H9 (cell line): ENCODE measurements around the gene SKIL. TPM values are rescaled to one million over a fixed set of nuclear protein-coding genes. Genes with fewer than 3 reads are reported as not detected.

Experiments
- DNase-seq: peaks from one replicate; pipeline ENCODE4 v3.0.0-alpha.2; 2017
- H2AFZ ChIP-seq: one replicate; pipeline ENCODE4 v1.6.1; 2013; ENCODE audit warnings: mild to moderate bottlenecking, low read length, control low read depth, moderate library complexity
- H2AK5ac ChIP-seq: 2 replicates; pipeline ENCODE4 v1.6.1; 2013; ENCODE audit warnings: low read length, control low read depth, mixed read lengths; ENCODE audit not compliant: insufficient read length
- H2BK120ac ChIP-seq: one replicate; pipeline ENCODE4 v1.6.1; 2013; ENCODE audit warnings: low read depth, mild to moderate bottlenecking, low read length, control low read depth, inconsistent platforms; ENCODE audit not compliant: poor library complexity, severe bottlenecking
- H2BK12ac ChIP-seq: 2 replicates; pipeline ENCODE4 v1.6.1; 2013; ENCODE audit warnings: low read length, control low read depth, mixed read lengths, low read depth; ENCODE audit not compliant: insufficient read length
- H2BK15ac ChIP-seq: 2 replicates; pipeline ENCODE4 v1.6.1; 2013; ENCODE audit warnings: low read depth, low read length, control low read depth
- H2BK20ac ChIP-seq: one replicate; pipeline ENCODE4 v1.6.1; 2013; ENCODE audit warnings: low read depth, mild to moderate bottlenecking, low read length, control low read depth, inconsistent platforms; ENCODE audit not compliant: poor library complexity, severe bottlenecking
- H2BK5ac ChIP-seq: 2 replicates; pipeline ENCODE4 v1.6.1; 2013; ENCODE audit warnings: low read length, control low read depth, mixed read lengths; ENCODE audit not compliant: insufficient read length
- H3K14ac ChIP-seq: 2 replicates; pipeline ENCODE4 v1.6.1; 2013; ENCODE audit warnings: low read length, control low read depth; ENCODE audit not compliant: insufficient read depth
- H3K18ac ChIP-seq: 2 replicates; pipeline ENCODE4 v1.6.1; 2013; ENCODE audit warnings: low read depth, mild to moderate bottlenecking, mixed read lengths, low read length, control low read depth; ENCODE audit not compliant: insufficient read length
- H3K23ac ChIP-seq: 2 replicates; pipeline ENCODE4 v1.6.1; 2013; ENCODE audit warnings: low read length, control low read depth, mixed read lengths, low read depth; ENCODE audit not compliant: insufficient read length
- H3K23me2 ChIP-seq: 2 replicates; pipeline ENCODE4 v1.6.1; 2013; ENCODE audit warnings: low read depth, mild to moderate bottlenecking, mixed read lengths, low read length, control low read depth; ENCODE audit not compliant: insufficient read length, poor library complexity, severe bottlenecking
- H3K27ac ChIP-seq: 2 replicates; pipeline ENCODE4 v1.5.1; 2013; ENCODE audit warnings: low read length, control low read depth, mixed read lengths, low read depth; ENCODE audit not compliant: insufficient read length
- H3K27me3 ChIP-seq: 2 replicates; pipeline ENCODE4 v1.6.1; 2013; ENCODE audit warnings: low read length, control low read depth, inconsistent platforms; ENCODE audit not compliant: insufficient read depth
- H3K4ac ChIP-seq: 2 replicates; pipeline ENCODE4 v1.6.1; 2013; ENCODE audit warnings: low read depth, mild to moderate bottlenecking, control low read depth, inconsistent platforms, low read length, moderate library complexity
- H3K4me1 ChIP-seq: 2 replicates; pipeline ENCODE4 v1.6.1; 2013; ENCODE audit warnings: low read length, control low read depth, inconsistent platforms; ENCODE audit not compliant: insufficient read depth
- H3K4me2 ChIP-seq: 2 replicates; pipeline ENCODE4 v1.6.1; 2013; ENCODE audit warnings: low read length, control low read depth, mixed read lengths; ENCODE audit not compliant: insufficient read length, insufficient read depth
- H3K56ac ChIP-seq: 2 replicates; pipeline ENCODE4 v1.6.1; 2013; ENCODE audit warnings: low read depth, mild to moderate bottlenecking, mixed read lengths, low read length, control low read depth; ENCODE audit not compliant: insufficient read length
- H3K79me1 ChIP-seq: 2 replicates; pipeline ENCODE4 v1.6.1; 2013; ENCODE audit warnings: low read depth, mild to moderate bottlenecking, moderate library complexity, low read length, control low read depth, inconsistent platforms; ENCODE audit not compliant: insufficient read depth, poor library complexity, severe bottlenecking
- H3K79me2 ChIP-seq: 2 replicates; pipeline ENCODE4 v1.6.1; 2013; ENCODE audit warnings: low read length, control low read depth, inconsistent platforms; ENCODE audit not compliant: insufficient read depth
- H3K9ac ChIP-seq: 2 replicates; pipeline ENCODE4 v1.6.1; 2013; ENCODE audit warnings: low read length, control low read depth, mixed read lengths; ENCODE audit not compliant: insufficient read length; ENCODE audit errors: extremely low read depth
- H3K9me3 ChIP-seq: one replicate; pipeline ENCODE4 v1.6.1; 2013; ENCODE audit warnings: low read depth, low read length, inconsistent platforms; ENCODE audit not compliant: control insufficient read depth
- H3T11ph ChIP-seq: one replicate; pipeline ENCODE4 v1.6.1; 2013; ENCODE audit warnings: mild to moderate bottlenecking, low read length, control low read depth, inconsistent platforms
- H4K20me1 ChIP-seq: one replicate; pipeline ENCODE4 v1.6.1; 2013; ENCODE audit not compliant: control insufficient read depth, insufficient read length, insufficient read depth
- H4K5ac ChIP-seq: 2 replicates; pipeline ENCODE4 v1.6.1; 2013; ENCODE audit warnings: low read depth, mild to moderate bottlenecking, mixed read lengths, low read length, control low read depth; ENCODE audit not compliant: insufficient read length
- H4K8ac ChIP-seq: replicated peaks from 2 replicates; pipeline ENCODE4 v1.6.1; 2013; ENCODE audit warnings: low read length, control low read depth, mixed read lengths, low read depth; ENCODE audit not compliant: insufficient read length
- H4K91ac ChIP-seq: 2 replicates; pipeline ENCODE4 v1.6.1; 2013; ENCODE audit warnings: low read depth, mild to moderate bottlenecking, moderate library complexity, mixed read lengths, low read length, control low read depth; ENCODE audit not compliant: insufficient read length
- H3K27ac Mint-ChIP-seq, 3 experiments: 2 replicates in 2 of 3; 3 replicates in 1 of 3; pipeline ENCODE4 v1.8.0; 2020 to 2021; ENCODE audit warnings: mixed read lengths in 3 of 3, mild to moderate bottlenecking in 1 of 3, moderate library complexity in 1 of 3
- H3K27me3 Mint-ChIP-seq: 2 replicates; pipeline ENCODE4 v1.8.0; 2021; ENCODE audit warnings: low read depth, mild to moderate bottlenecking, moderate library complexity, mixed read lengths
- H3K36me3 Mint-ChIP-seq, 3 experiments: 2 replicates in 2 of 3; 3 replicates in 1 of 3; pipeline ENCODE4 v1.8.0; 2020 to 2021; ENCODE audit warnings: low read depth in 3 of 3, mixed read lengths in 3 of 3; ENCODE audit not compliant: insufficient read depth in 1 of 3
- H3K4me1 Mint-ChIP-seq, 2 experiments: 2 replicates each; pipeline ENCODE4 v1.8.0; 2020; ENCODE audit warnings: mixed read lengths in 2 of 2
- H3K4me3 Mint-ChIP-seq, 2 experiments: 2 replicates in 1 of 2; 3 replicates in 1 of 2; pipeline ENCODE4 v1.8.0; 2020 to 2021; ENCODE audit warnings: mild to moderate bottlenecking in 2 of 2, mixed read lengths in 2 of 2, moderate library complexity in 1 of 2
- H3K9me3 Mint-ChIP-seq, 2 experiments: 2 replicates in 1 of 2; 3 replicates in 1 of 2; pipeline ENCODE4 v1.8.0; 2020; ENCODE audit warnings: mild to moderate bottlenecking in 2 of 2, mixed read lengths in 2 of 2, moderate library complexity in 1 of 2
- WGBS: extraction: QIAGEN DNeasy Blood & Tissue Kit; methylation state at CpG from one replicate; pipeline ENCODE4 v1.1.7; 2013; ENCODE audit warnings: missing lambda C conversion rate, low lambda C conversion rate, mixed read lengths; ENCODE audit not compliant: insufficient read length; ENCODE audit errors: extremely low coverage; 5-methylcytosine and 5-hydroxymethylcytosine counted together
- total RNA-seq: library from RNA; stranded (reverse); gene quantifications from 2 replicates; pipeline ENCODE4 v1.2.1, GENCODE V29; 2021
- TF ChIP-seq, protein P1 (sequence below): fragments of 200-600 bp; sonication (generic); conservative IDR thresholded peaks from 3 replicates; pipeline ENCODE4 v1.8.0; 2021; ENCODE audit warnings: antibody characterized with exemption, mild to moderate bottlenecking

The SKIL gene
- total RNA-seq, 1 experiment from 2014 or later, result 170 TPM

DNA sequence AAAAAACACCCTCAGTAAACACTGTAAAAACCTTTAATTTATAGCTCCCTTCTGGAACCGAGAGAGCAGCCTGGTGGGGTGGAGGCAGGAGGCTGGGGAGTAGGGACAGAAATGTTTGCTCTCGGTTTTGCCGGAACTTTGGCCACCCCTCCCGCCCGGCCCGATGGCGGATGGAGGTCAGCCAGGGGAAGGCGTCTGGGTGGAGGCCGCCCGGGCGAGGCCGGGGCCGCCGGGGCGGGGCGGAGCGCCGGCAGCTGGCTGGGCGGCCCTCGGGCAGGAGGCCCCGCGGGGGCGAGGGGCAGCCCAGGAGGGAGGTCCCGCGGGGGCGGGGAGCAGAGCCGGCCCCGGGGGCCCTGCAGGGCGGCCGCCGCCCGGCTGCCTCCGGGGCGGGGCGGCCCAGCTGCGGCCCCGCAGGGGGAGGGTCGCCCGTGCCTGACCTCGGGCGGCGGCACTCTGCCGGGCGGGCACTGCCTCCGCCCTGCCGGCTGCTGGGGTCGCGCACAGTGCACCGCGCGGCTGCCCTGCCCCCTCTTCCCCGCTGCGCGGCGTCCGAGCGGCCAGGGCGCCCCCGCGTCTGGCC lies 829 bp upstream of the SKIL start:
- Histone ChIP-seq H3K18ac (peak overlapping the region; percentile 43), H3K23me2 (peaks cover 9% of the 10 kb centered on the region), H2AK5ac (no peak overlapping the region), H3K4me1 (peaks cover 4% of the 10 kb centered on the region; the same call in 1 of the 2 replicates), H3K79me2 (peaks cover 31% of the 10 kb centered on the region), H3K9me3 (no peaks in the 10 kb centered on the region), H4K5ac (no peak overlapping the region), H3K27ac (peak overlapping the region; percentile 88), H3K4me2 (peak overlapping the region; percentile 89), H3K56ac (no peak overlapping the region), H4K91ac (no peak overlapping the region), H2BK120ac (no peak overlapping the region), H3K23ac (no peak overlapping the region), H3K27me3 (no peaks in the 10 kb centered on the region), H3K14ac (peak overlapping the region; percentile 16; the same call in 1 of the 2 replicates), H4K8ac (no peak overlapping the region), H3K4ac (no peak overlapping the region), H2BK12ac (no peak overlapping the region), H3K79me1 (no peaks in the 10 kb centered on the region), H2BK5ac (no peak overlapping the region), H2BK20ac (no peak overlapping the region), H3T11ph (no peak overlapping the region), H3K9ac (peak overlapping the region; percentile 28), H4K20me1 (no peaks in the 10 kb centered on the region), H2BK15ac (no peak overlapping the region), H2AFZ (no peak overlapping the region)
- no CpG with 5 or more reads among the region's 60 CpGs for WGBS
- H3K4me1 Mint-ChIP-seq, result peaks cover 53 to 63% of the 10 kb centered on the region in 2 experiments
- peak overlapping the region; percentile 69 to 82 for H3K4me3 Mint-ChIP-seq
- TF ChIP-seq, protein P1, sequence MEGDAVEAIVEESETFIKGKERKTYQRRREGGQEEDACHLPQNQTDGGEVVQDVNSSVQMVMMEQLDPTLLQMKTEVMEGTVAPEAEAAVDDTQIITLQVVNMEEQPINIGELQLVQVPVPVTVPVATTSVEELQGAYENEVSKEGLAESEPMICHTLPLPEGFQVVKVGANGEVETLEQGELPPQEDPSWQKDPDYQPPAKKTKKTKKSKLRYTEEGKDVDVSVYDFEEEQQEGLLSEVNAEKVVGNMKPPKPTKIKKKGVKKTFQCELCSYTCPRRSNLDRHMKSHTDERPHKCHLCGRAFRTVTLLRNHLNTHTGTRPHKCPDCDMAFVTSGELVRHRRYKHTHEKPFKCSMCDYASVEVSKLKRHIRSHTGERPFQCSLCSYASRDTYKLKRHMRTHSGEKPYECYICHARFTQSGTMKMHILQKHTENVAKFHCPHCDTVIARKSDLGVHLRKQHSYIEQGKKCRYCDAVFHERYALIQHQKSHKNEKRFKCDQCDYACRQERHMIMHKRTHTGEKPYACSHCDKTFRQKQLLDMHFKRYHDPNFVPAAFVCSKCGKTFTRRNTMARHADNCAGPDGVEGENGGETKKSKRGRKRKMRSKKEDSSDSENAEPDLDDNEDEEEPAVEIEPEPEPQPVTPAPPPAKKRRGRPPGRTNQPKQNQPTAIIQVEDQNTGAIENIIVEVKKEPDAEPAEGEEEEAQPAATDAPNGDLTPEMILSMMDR, result no peak
- peak; percentile 94 for DNase-seq
- H3K27ac Mint-ChIP-seq, result peak overlapping the region; percentile 92 to 99 (median 98)
- peaks cover 0 to 3% of the 10 kb centered on the region in 2 experiments; a peak in 1 of 5 replicates for H3K9me3 Mint-ChIP-seq
- peaks cover 21 to 27% (median 26%) of the 10 kb centered on the region in 3 experiments for H3K36me3 Mint-ChIP-seq
- H3K27me3 Mint-ChIP-seq, result no peaks in the 10 kb centered on the region
